ENCODE results near the gene GPS1. TPM values are rescaled to one million over a fixed set of nuclear protein-coding genes. Genes with fewer than 3 reads are reported as not detected.

Gene GPS1
- total and polyA plus RNA-seq, 2 experiments from 2014 or later, result 136 to 242 TPM

DNA sequence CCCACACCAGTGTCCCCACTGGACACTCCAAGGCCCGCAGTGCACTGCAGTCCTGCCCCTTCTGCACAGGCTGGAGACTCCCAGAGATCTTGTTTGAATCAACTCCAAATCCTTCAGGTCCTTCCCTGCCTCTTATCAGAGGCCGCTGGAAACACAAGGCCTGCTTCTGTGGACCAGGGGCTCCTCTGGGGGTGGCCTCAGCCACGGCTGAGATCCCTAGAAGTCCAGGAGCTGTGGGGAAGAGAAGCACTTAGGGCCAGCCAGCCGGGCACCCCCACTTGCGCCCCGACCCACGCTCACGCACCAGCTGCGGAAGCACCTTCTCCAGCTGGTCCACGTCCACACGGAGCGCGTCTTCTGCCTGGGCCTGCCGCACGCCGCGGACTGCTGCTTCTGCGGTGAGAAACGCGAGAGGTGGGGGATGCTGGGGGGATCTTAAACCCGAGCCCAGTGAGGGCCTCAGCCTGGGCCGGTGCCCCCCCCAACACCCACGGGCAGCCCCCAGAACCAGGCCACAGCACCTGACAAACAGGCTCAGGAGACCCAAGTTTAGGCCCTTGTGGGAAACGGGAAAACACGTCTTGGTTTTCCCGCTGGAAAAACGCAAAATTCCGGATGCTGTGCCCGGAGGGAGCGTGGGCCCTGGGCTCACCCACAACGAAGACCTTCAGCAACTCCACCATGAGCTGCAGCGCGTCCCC, 32.6 kb upstream of the GPS1 start:
- Histone ChIP-seq H3K27ac (ENCODE audit: low read depth) (no peak overlapping the region), H3K4me3 (no peak overlapping the region), H3K9me2 (ENCODE audit: insufficient read depth) (no peaks in the 10 kb centered on the region), H3K79me2 (replicated peaks; ENCODE audit: insufficient read depth) (peaks cover 15% of the 10 kb centered on the region), H3K36me3 (ENCODE audit: insufficient read depth) (no peaks in the 10 kb centered on the region), H3F3A (replicated peaks; ENCODE audit: low read depth) (peaks cover 11% of the 10 kb centered on the region; the same call in 1 of the 2 replicates), H4K20me1 (replicated peaks; ENCODE audit: insufficient read depth) (peaks cover 3% of the 10 kb centered on the region), H3K4me2 (no peak overlapping the region), H3K27me3 (ENCODE audit: insufficient read depth) (no peaks in the 10 kb centered on the region), H3K4me1 (ENCODE audit: insufficient read depth) (peaks cover 5% of the 10 kb centered on the region; the same call in 1 of the 2 replicates), H2AFZ (no peak overlapping the region)
- Mint-ChIP-seq H3K27ac (no peak overlapping the region), H3K27me3 (ENCODE audit: insufficient read depth, low read depth, poor library complexity) (peaks cover 17% of the 10 kb centered on the region), H3K4me3 (no peak overlapping the region; the same call in 2 of the 3 replicates), H3K4me1 (peaks cover 9% of the 10 kb centered on the region), H3K9me3 (no peaks in the 10 kb centered on the region), H3K36me3 (ENCODE audit: low read depth) (peaks cover 6% of the 10 kb centered on the region; the same call in 1 of the 3 replicates)
- TF ChIP-seq JUNB (IDR thresholded peaks at IDR 0.05; ENCODE audit: unreplicated experiment), result no peak
- TF ChIP-seq, protein P1, sequence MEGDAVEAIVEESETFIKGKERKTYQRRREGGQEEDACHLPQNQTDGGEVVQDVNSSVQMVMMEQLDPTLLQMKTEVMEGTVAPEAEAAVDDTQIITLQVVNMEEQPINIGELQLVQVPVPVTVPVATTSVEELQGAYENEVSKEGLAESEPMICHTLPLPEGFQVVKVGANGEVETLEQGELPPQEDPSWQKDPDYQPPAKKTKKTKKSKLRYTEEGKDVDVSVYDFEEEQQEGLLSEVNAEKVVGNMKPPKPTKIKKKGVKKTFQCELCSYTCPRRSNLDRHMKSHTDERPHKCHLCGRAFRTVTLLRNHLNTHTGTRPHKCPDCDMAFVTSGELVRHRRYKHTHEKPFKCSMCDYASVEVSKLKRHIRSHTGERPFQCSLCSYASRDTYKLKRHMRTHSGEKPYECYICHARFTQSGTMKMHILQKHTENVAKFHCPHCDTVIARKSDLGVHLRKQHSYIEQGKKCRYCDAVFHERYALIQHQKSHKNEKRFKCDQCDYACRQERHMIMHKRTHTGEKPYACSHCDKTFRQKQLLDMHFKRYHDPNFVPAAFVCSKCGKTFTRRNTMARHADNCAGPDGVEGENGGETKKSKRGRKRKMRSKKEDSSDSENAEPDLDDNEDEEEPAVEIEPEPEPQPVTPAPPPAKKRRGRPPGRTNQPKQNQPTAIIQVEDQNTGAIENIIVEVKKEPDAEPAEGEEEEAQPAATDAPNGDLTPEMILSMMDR (conservative IDR thresholded peaks at IDR 0.05; ENCODE audit: low read depth in 2 of 2), result no peak
- no peak for TF ChIP-seq STAT1 (IDR thresholded peaks at IDR 0.05; ENCODE audit: unreplicated experiment)
- TF ChIP-seq EZH2phosphoT487 (IDR thresholded peaks at IDR 0.05; ENCODE audit: unreplicated experiment), result no peak
- TF ChIP-seq, protein P2, sequence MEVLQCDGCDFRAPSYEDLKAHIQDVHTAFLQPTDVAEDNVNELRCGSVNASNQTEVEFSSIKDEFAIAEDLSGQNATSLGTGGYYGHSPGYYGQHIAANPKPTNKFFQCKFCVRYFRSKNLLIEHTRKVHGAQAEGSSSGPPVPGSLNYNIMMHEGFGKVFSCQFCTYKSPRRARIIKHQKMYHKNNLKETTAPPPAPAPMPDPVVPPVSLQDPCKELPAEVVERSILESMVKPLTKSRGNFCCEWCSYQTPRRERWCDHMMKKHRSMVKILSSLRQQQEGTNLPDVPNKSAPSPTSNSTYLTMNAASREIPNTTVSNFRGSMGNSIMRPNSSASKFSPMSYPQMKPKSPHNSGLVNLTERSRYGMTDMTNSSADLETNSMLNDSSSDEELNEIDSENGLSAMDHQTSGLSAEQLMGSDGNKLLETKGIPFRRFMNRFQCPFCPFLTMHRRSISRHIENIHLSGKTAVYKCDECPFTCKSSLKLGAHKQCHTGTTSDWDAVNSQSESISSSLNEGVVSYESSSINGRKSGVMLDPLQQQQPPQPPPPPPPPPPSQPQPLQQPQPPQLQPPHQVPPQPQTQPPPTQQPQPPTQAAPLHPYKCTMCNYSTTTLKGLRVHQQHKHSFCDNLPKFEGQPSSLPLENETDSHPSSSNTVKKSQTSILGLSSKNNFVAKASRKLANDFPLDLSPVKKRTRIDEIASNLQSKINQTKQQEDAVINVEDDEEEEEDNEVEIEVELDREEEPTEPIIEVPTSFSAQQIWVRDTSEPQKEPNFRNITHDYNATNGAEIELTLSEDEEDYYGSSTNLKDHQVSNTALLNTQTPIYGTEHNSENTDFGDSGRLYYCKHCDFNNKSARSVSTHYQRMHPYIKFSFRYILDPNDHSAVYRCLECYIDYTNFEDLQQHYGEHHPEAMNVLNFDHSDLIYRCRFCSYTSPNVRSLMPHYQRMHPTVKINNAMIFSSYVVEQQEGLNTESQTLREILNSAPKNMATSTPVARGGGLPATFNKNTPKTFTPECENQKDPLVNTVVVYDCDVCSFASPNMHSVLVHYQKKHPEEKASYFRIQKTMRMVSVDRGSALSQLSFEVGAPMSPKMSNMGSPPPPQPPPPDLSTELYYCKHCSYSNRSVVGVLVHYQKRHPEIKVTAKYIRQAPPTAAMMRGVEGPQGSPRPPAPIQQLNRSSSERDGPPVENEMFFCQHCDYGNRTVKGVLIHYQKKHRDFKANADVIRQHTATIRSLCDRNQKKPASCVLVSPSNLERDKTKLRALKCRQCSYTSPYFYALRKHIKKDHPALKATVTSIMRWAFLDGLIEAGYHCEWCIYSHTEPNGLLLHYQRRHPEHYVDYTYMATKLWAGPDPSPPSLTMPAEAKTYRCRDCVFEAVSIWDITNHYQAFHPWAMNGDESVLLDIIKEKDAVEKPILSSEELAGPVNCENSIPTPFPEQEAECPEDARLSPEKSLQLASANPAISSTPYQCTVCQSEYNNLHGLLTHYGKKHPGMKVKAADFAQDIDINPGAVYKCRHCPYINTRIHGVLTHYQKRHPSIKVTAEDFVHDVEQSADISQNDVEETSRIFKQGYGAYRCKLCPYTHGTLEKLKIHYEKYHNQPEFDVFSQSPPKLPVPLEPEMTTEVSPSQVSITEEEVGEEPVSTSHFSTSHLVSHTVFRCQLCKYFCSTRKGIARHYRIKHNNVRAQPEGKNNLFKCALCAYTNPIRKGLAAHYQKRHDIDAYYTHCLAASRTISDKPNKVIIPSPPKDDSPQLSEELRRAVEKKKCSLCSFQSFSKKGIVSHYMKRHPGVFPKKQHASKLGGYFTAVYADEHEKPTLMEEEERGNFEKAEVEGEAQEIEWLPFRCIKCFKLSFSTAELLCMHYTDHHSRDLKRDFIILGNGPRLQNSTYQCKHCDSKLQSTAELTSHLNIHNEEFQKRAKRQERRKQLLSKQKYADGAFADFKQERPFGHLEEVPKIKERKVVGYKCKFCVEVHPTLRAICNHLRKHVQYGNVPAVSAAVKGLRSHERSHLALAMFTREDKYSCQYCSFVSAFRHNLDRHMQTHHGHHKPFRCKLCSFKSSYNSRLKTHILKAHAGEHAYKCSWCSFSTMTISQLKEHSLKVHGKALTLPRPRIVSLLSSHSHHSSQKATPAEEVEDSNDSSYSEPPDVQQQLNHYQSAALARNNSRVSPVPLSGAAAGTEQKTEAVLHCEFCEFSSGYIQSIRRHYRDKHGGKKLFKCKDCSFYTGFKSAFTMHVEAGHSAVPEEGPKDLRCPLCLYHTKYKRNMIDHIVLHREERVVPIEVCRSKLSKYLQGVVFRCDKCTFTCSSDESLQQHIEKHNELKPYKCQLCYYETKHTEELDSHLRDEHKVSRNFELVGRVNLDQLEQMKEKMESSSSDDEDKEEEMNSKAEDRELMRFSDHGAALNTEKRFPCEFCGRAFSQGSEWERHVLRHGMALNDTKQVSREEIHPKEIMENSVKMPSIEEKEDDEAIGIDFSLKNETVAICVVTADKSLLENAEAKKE (CRISPR knock-in tag; IDR thresholded peaks at IDR 0.05), result no peak
- TF ChIP-seq ZNF114 (CRISPR knock-in tag; IDR thresholded peaks at IDR 0.05), result no peak
- no peak for TF ChIP-seq CREB1 (CRISPR knock-in tag; IDR thresholded peaks at IDR 0.05; ENCODE audit: low read depth)
- TF ChIP-seq, protein P3, sequence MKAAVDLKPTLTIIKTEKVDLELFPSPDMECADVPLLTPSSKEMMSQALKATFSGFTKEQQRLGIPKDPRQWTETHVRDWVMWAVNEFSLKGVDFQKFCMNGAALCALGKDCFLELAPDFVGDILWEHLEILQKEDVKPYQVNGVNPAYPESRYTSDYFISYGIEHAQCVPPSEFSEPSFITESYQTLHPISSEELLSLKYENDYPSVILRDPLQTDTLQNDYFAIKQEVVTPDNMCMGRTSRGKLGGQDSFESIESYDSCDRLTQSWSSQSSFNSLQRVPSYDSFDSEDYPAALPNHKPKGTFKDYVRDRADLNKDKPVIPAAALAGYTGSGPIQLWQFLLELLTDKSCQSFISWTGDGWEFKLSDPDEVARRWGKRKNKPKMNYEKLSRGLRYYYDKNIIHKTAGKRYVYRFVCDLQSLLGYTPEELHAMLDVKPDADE (IDR thresholded peaks at IDR 0.05), result no peak
- TF ChIP-seq NANOG (IDR thresholded peaks at IDR 0.05; ENCODE audit: borderline replicate concordance), result no peak
- TF ChIP-seq EZH2 (IDR thresholded peaks at IDR 0.05; ENCODE audit: low read depth, unreplicated experiment), result no peak
- TF ChIP-seq ZNF331 (CRISPR knock-in tag; IDR thresholded peaks at IDR 0.05; ENCODE audit: low read depth), result no peak
- ATAC-seq, result no peak
- DNase-seq (ENCODE audit: low spot score), result no peak
